Testis (tissue), 5 donors: ENCODE data around the gene OSGEPL1. TPM values are rescaled to one million over a fixed set of nuclear protein-coding genes. Genes with fewer than 3 reads are reported as not detected.

Source experiments
- DNase-seq: peaks from one replicate; pipeline ENCODE4 v3.0.0-alpha.2; 2019
- H3K27ac ChIP-seq, 2 donors: fragments of 200-600 bp; sonication (generic); one replicate each; pipeline ENCODE4 v1.5.1; 2019
- H3K27me3 ChIP-seq: fragments of 200-600 bp; sonication (generic); one replicate; pipeline ENCODE4 v1.5.1; 2019
- H3K36me3 ChIP-seq: fragments of 200-600 bp; sonication (generic); one replicate; pipeline ENCODE4 v1.5.1; 2017; ENCODE audit warnings: low read depth; ENCODE audit errors: missing control alignments
- H3K4me1 ChIP-seq: fragments of 200-600 bp; sonication (generic); one replicate; pipeline ENCODE4 v1.5.1; 2019
- H3K4me3 ChIP-seq, 2 donors: fragments of 200-600 bp; sonication (generic); one replicate each; pipeline ENCODE4 v1.5.1; 2017 to 2019
- H3K9me3 ChIP-seq: fragments of 200-600 bp; sonication (generic); one replicate; pipeline ENCODE4 v1.5.1; 2017
- CTCF ChIP-seq, 3 experiments: fragments of 450-650 bp in 2 of 3; fragments of 200-600 bp in 1 of 3; sonication (generic) in 1 of 3; IDR thresholded peaks; one replicate each; pipeline ENCODE4 v1.5.1; 2016 to 2019; ENCODE audit warnings: antibody characterized with exemption in 3 of 3, mild to moderate bottlenecking in 2 of 3, moderate library complexity in 1 of 3
- POLR2A ChIP-seq: fragments of 450-650 bp; IDR thresholded peaks from one replicate; pipeline ENCODE4 v1.6.1; 2017; ENCODE audit warnings: antibody characterized with exemption, mild to moderate bottlenecking, moderate library complexity
- WGBS, 2 donors: methylation state at CpG; one replicate each; pipeline ENCODE4 v1.1.5; 2018; 5-methylcytosine and 5-hydroxymethylcytosine counted together
- intact Hi-C: fragments of 100-400 bp; cut with DNase I; formaldehyde crosslinking; loops from one replicate; pipeline ENCODE4 v1.15.1; 2023; ENCODE audit warnings: low total_unique reads
- long read RNA-seq, 2 donors: transcript quantifications; one replicate each; lab custom pipeline, GENCODE V29; 2026
- polyA plus RNA-seq: library from polyadenylated mRNA; stranded (reverse); fragments of 350-450 nt; fragmentation: Illumina TruSeq; extraction: RNeasy Lipid Tissue Mini Kit (QIAGEN cat#74804); gene quantifications from one replicate; pipeline ENCODE4 v1.2.3, GENCODE V29; 2014; ENCODE audit warnings: low read depth, low replicate concordance; ENCODE audit not compliant: insufficient read depth
- total RNA-seq, 2 donors: library from RNA; depleted of rRNA; stranded (reverse); fragments of >200 nt; gene quantifications; one replicate each; pipeline ENCODE4 v1.2.3, GENCODE V29; 2016

Gene OSGEPL1
- total RNA-seq, result 10 to 100 TPM; 15.7 TPM
- 11.0 TPM for polyA plus RNA-seq
- long read RNA-seq, donor 1, partial matches to known transcripts, result 11 of 12 reads
- long read RNA-seq, donor 1, other reads (novel, unspliced or antisense), result 0 of 12 reads
- long read RNA-seq, donor 2, partial matches to known transcripts, result 0 of 1 reads
- long read RNA-seq, donor 2, other reads (novel, unspliced or antisense), result 0 of 1 reads

GRCh38 chr2:189762551-189763298 is at the start of gene OSGEPL1:
Gene OSGEPL1, minus strand, starts transcription at chr2:189762792. Its CDS starts 1,152 bp downstream, at chr2:189761640.
- H3K27me3 ChIP-seq, result no peaks in the 10 kb centered on the region
- no peaks in the 10 kb centered on the region for H3K9me3 ChIP-seq
- WGBS, 2 donors, result 0 to 1% methylated on average over 33 of the region's 33 CpGs
- H3K4me3 ChIP-seq, result peak within 1 kb of the TSS; percentile 73 to 77
- TF ChIP-seq POLR2A (peak; percentile 18), CTCF (IDR thresholded peaks at IDR 0.05) (peak in 2 of 3 experiments; percentile 22 to 39)
- intact Hi-C loops, result loop anchor here (5.0 kb wide), 1 partner anchor 90 kb away; the partner anchor contains the start of gene ANKAR
- no peaks in the 10 kb centered on the region for H3K4me1 ChIP-seq
- H3K27ac ChIP-seq, result peak within 1 kb of the TSS; percentile 82 to 91
- H3K36me3 ChIP-seq, result no peaks in the 10 kb centered on the region
- peak; percentile 99 for DNase-seq

GRCh38 chr2:189803431-189803830 is 40.8 kb upstream of the OSGEPL1 start:
- no peak for TF ChIP-seq CTCF (IDR thresholded peaks at IDR 0.05)
- TF ChIP-seq POLR2A, result no peak
- no peak overlapping the region for H3K27ac ChIP-seq
- no peak overlapping the region for H3K4me3 ChIP-seq
- H3K36me3 ChIP-seq, result no peaks in the 10 kb centered on the region
- H3K27me3 ChIP-seq, result no peaks in the 10 kb centered on the region
- H3K9me3 ChIP-seq, result no peaks in the 10 kb centered on the region
- intact Hi-C loops, result no loop called here
- 60 to 64% methylated on average over 3 of the region's 3 CpGs for whole genome bisulfite sequencing, 2 donors
- H3K4me1 ChIP-seq, result peaks cover 8% of the 10 kb centered on the region
- peak; percentile 63 for DNase-seq

- 89 to 90% methylated on average over 2 of the region's 2 CpGs for WGBS, 2 donors
- DNase-seq, result no peak
- H3K4me3 ChIP-seq, result no peak overlapping the region
- intact Hi-C loops, result no loop called here
- peaks cover 16% of the 10 kb centered on the region for H3K4me1 ChIP-seq
- no peaks in the 10 kb centered on the region for H3K9me3 ChIP-seq
- H3K27me3 ChIP-seq, result no peaks in the 10 kb centered on the region
- no peak overlapping the region for H3K27ac ChIP-seq
- H3K36me3 ChIP-seq, result no peaks in the 10 kb centered on the region
- TF ChIP-seq CTCF (IDR thresholded peaks at IDR 0.05), result no peak
- TF ChIP-seq POLR2A, result no peak
These were observed 39.9 kb upstream of the OSGEPL1 start for GRCh38 chr2:189802396-189802912.

- no peaks in the 10 kb centered on the region for H3K27me3 ChIP-seq
- WGBS, 2 donors, result 72 to 83% methylated on average over 2 of the region's 2 CpGs
- no peaks in the 10 kb centered on the region for H3K9me3 ChIP-seq
- H3K4me3 ChIP-seq, result no peak overlapping the region
- TF ChIP-seq CTCF (IDR thresholded peaks at IDR 0.05), result no peak
- TF ChIP-seq POLR2A, result no peak
- no peak for DNase-seq
- H3K36me3 ChIP-seq, result no peaks in the 10 kb centered on the region
- intact Hi-C loops, result no loop called here
- H3K4me1 ChIP-seq, result peaks cover 19% of the 10 kb centered on the region
- H3K27ac ChIP-seq, result no peak overlapping the region
These were observed 36.9 kb upstream of the OSGEPL1 start for GRCh38 chr2:189799531-189799930.
